ENCODE measurements around the gene PPBP. TPM values are rescaled to one million over a fixed set of nuclear protein-coding genes. Genes with fewer than 3 reads are reported as not detected.

Gene PPBP
- total and polyA plus RNA-seq, 7 donors, result 0.38 TPM; not detected in 6

- H3K27ac ChIP-seq, result no peak overlapping the region
- no peaks in the 10 kb centered on the region for H3K36me3 ChIP-seq
- intact Hi-C loops (cut with DNase I), result no loop called here
- DNase-seq, result no peak
- no peak for TF ChIP-seq POLR2AphosphoS5 (IDR thresholded peaks at IDR 0.05)
- TF ChIP-seq EP300 (IDR thresholded peaks at IDR 0.05), result no peak
- TF ChIP-seq POLR2A (IDR thresholded peaks at IDR 0.05), result no peak
- no peak for TF ChIP-seq CTCF (IDR thresholded peaks at IDR 0.05)
- H3K4me3 ChIP-seq, result no peak overlapping the region
- H3K9me3 ChIP-seq, result peaks cover 0 to 6% (median 0%) of the 10 kb centered on the region in 4 donors
- 88 to 95% methylated on average over 2 of the region's 2 CpGs for WGBS, 2 donors
- no peaks in the 10 kb centered on the region for H3K27me3 ChIP-seq
- H3K4me1 ChIP-seq, result no peaks in the 10 kb centered on the region
Measured at GRCh38 chr4:73976217-73976616, 11.8 kb downstream of the PPBP start.

GRCh38 chr4:73974352-73974751 lies 13.6 kb downstream of the PPBP start:
- intact Hi-C loops (cut with DNase I), result no loop called here
- TF ChIP-seq POLR2AphosphoS5 (IDR thresholded peaks at IDR 0.05), result no peak
- no peak for TF ChIP-seq EP300 (IDR thresholded peaks at IDR 0.05)
- no peak for TF ChIP-seq POLR2A (IDR thresholded peaks at IDR 0.05)
- no peak for TF ChIP-seq CTCF (IDR thresholded peaks at IDR 0.05)
- H3K4me1 ChIP-seq, result no peaks in the 10 kb centered on the region
- no peak overlapping the region for H3K27ac ChIP-seq
- H3K36me3 ChIP-seq, result no peaks in the 10 kb centered on the region
- no peaks in the 10 kb centered on the region for H3K27me3 ChIP-seq
- no peak overlapping the region for H3K4me3 ChIP-seq
- peaks cover 0 to 11% (median 5%) of the 10 kb centered on the region in 4 donors for H3K9me3 ChIP-seq
- DNase-seq, result no peak

- no peaks in the 10 kb centered on the region for H3K36me3 ChIP-seq
- TF ChIP-seq CTCF (IDR thresholded peaks at IDR 0.05) (no peak), POLR2A (IDR thresholded peaks at IDR 0.05) (no peak), EP300 (IDR thresholded peaks at IDR 0.05) (no peak), POLR2AphosphoS5 (IDR thresholded peaks at IDR 0.05) (no peak)
- no peaks in the 10 kb centered on the region for H3K4me1 ChIP-seq
- H3K27ac ChIP-seq, result no peak overlapping the region
- peaks cover 0 to 11% (median 5%) of the 10 kb centered on the region in 4 donors for H3K9me3 ChIP-seq
- no peak overlapping the region for H3K4me3 ChIP-seq
- DNase-seq, result no peak
- intact Hi-C loops (cut with DNase I), result no loop called here
- H3K27me3 ChIP-seq, result no peaks in the 10 kb centered on the region
Measured at GRCh38 chr4:73970945-73971344, 17.0 kb downstream of the PPBP start.

GRCh38 chr4:73970011-73970410 lies 18.0 kb downstream of the PPBP start:
- DNase-seq, result no peak
- 93 to 95% methylated on average over 1 of the region's 1 CpG for WGBS, 2 donors
- Histone ChIP-seq H3K4me3 (no peak overlapping the region), H3K4me1 (no peaks in the 10 kb centered on the region), H3K36me3 (no peaks in the 10 kb centered on the region), H3K27ac (no peak overlapping the region), H3K9me3 (peaks cover 0 to 8% (median 5%) of the 10 kb centered on the region in 4 donors), H3K27me3 (no peaks in the 10 kb centered on the region)
- intact Hi-C loops (cut with DNase I), result no loop called here
- TF ChIP-seq EP300 (IDR thresholded peaks at IDR 0.05) (no peak), POLR2AphosphoS5 (IDR thresholded peaks at IDR 0.05) (no peak), CTCF (IDR thresholded peaks at IDR 0.05) (no peak), POLR2A (IDR thresholded peaks at IDR 0.05) (no peak)

GRCh38 chr4:73967866-73968265 lies 20.1 kb downstream of the PPBP start:
- Histone ChIP-seq H3K4me1 (no peaks in the 10 kb centered on the region), H3K9me3 (peaks cover 0 to 7% (median 5%) of the 10 kb centered on the region in 4 donors), H3K4me3 (no peak overlapping the region), H3K27ac (no peak overlapping the region), H3K36me3 (no peaks in the 10 kb centered on the region), H3K27me3 (no peaks in the 10 kb centered on the region)
- intact Hi-C loops (cut with DNase I), result no loop called here
- TF ChIP-seq POLR2A (IDR thresholded peaks at IDR 0.05) (no peak), POLR2AphosphoS5 (IDR thresholded peaks at IDR 0.05) (no peak), EP300 (IDR thresholded peaks at IDR 0.05) (no peak), CTCF (IDR thresholded peaks at IDR 0.05) (no peak)
- no peak for DNase-seq
